MM.1S (cell line): Measurements from ENCODE around the gene SECTM1.

Experiments used
- DNase-seq: peaks from one replicate; pipeline ENCODE4 v3.0.0-alpha.2; 2015
- H2AFZ ChIP-seq: fragments of 300-600 bp; sonication (generic); 2 replicates; pipeline ENCODE4 v1.6.0; 2016; ENCODE audit warnings: antibody characterized with exemption, low read length
- H3F3A ChIP-seq: fragments of 300-600 bp; sonication (generic); 2 replicates; pipeline ENCODE4 v1.6.1; 2016; ENCODE audit warnings: mild to moderate bottlenecking, antibody characterized with exemption, low read length, moderate library complexity, mixed read lengths; ENCODE audit not compliant: insufficient read depth
- H3K27ac ChIP-seq: fragments of 300-600 bp; sonication (generic); 2 replicates; pipeline ENCODE4 v1.5.1; 2016; ENCODE audit warnings: mild to moderate bottlenecking, low read length
- H3K27me3 ChIP-seq: fragments of 300-600 bp; sonication (generic); replicated peaks from 2 replicates; pipeline ENCODE4 v1.6.0; 2016; ENCODE audit warnings: low read length; ENCODE audit not compliant: insufficient read depth
- H3K36me3 ChIP-seq: fragments of 300-600 bp; sonication (generic); replicated peaks from 2 replicates; pipeline ENCODE4 v1.6.1; 2016; ENCODE audit warnings: mild to moderate bottlenecking, low read length, mixed read lengths; ENCODE audit not compliant: insufficient read depth
- H3K4me1 ChIP-seq: fragments of 300-600 bp; sonication (generic); 2 replicates; pipeline ENCODE4 v1.6.1; 2016; ENCODE audit warnings: low read length, mixed read lengths
- H3K4me2 ChIP-seq: fragments of 300-600 bp; sonication (generic); 2 replicates; pipeline ENCODE4 v1.6.0; 2016; ENCODE audit warnings: low read depth, low read length
- H3K4me3 ChIP-seq: fragments of 300-600 bp; sonication (generic); 2 replicates; pipeline ENCODE4 v1.5.1; 2016; ENCODE audit warnings: low read length, mixed read lengths
- H3K79me2 ChIP-seq: fragments of 300-600 bp; sonication (generic); 2 replicates; pipeline ENCODE4 v1.6.1; 2016; ENCODE audit warnings: mixed run types, low read length, mixed read lengths
- H3K9ac ChIP-seq: fragments of 300-600 bp; sonication (generic); 2 replicates; pipeline ENCODE4 v1.6.1; 2016; ENCODE audit warnings: low read length, mixed read lengths
- H3K9me2 ChIP-seq: fragments of 300-600 bp; sonication (generic); replicated peaks from 2 replicates; pipeline ENCODE4 v1.6.1; 2016; ENCODE audit warnings: mild to moderate bottlenecking, low read length, mixed read lengths; ENCODE audit not compliant: insufficient read depth
- H3K9me3 ChIP-seq: fragments of 300-600 bp; sonication (generic); replicated peaks from 2 replicates; pipeline ENCODE4 v1.6.1; 2016; ENCODE audit warnings: mild to moderate bottlenecking, low read length, mixed read lengths; ENCODE audit not compliant: insufficient read depth
- H4K20me1 ChIP-seq: fragments of 300-600 bp; sonication (generic); 2 replicates; pipeline ENCODE4 v1.6.1; 2016; ENCODE audit warnings: mild to moderate bottlenecking, low read length, moderate library complexity, mixed read lengths; ENCODE audit not compliant: insufficient read depth
- CTCF ChIP-seq: fragments of 300-600 bp; sonication (generic); IDR thresholded peaks from 2 replicates; pipeline ENCODE4 v1.5.1; 2016; ENCODE audit warnings: antibody characterized with exemption, low read length, mixed read lengths
- EZH2 ChIP-seq: fragments of 300-600 bp; sonication (generic); optimal IDR thresholded peaks from 2 replicates; pipeline ENCODE3; 2017; ENCODE audit warnings: low read depth, mild to moderate bottlenecking, antibody characterized with exemption, low read length, mixed read lengths
- EZH2phosphoT487 ChIP-seq: fragments of 300-600 bp; sonication (generic); IDR thresholded peaks from 2 replicates; pipeline ENCODE4 v1.6.1; 2018; ENCODE audit warnings: antibody characterized with exemption, low read length

Gene SECTM1

GRCh38 chr17:82320956-82321927, 12.3 kb downstream of the SECTM1 start:
- H3K36me3 ChIP-seq: no peaks in the 10 kb centered on the region
- peaks cover 7% of the 10 kb centered on the region for H3K27me3 ChIP-seq
- peaks cover 2% of the 10 kb centered on the region; the same call in 1 of the 2 replicates for H3F3A ChIP-seq
- H3K27ac ChIP-seq: no peak overlapping the region
- TF ChIP-seq CTCF: peak; percentile 68
- TF ChIP-seq EZH2: no peak
- TF ChIP-seq EZH2phosphoT487: no peak
- H3K9me3 ChIP-seq: no peaks in the 10 kb centered on the region
- DNase-seq: no peak
- no peaks in the 10 kb centered on the region for H3K79me2 ChIP-seq
- H3K4me1 ChIP-seq: no peaks in the 10 kb centered on the region
- H3K4me2 ChIP-seq: no peak overlapping the region
- H2AFZ ChIP-seq: no peak overlapping the region
- H3K9ac ChIP-seq: no peak overlapping the region
- H4K20me1 ChIP-seq: no peaks in the 10 kb centered on the region
- H3K9me2 ChIP-seq: no peaks in the 10 kb centered on the region
- H3K4me3 ChIP-seq: no peak overlapping the region

- no peak overlapping the region for H3K27ac ChIP-seq
- no peak for TF ChIP-seq EZH2phosphoT487
- no peak for TF ChIP-seq CTCF
- TF ChIP-seq EZH2: no peak
- no peaks in the 10 kb centered on the region for H3K79me2 ChIP-seq
- no peak overlapping the region for H3K4me3 ChIP-seq
- peaks cover 2% of the 10 kb centered on the region; the same call in 1 of the 2 replicates for H3F3A ChIP-seq
- H3K9me2 ChIP-seq: no peaks in the 10 kb centered on the region
- H3K36me3 ChIP-seq: no peaks in the 10 kb centered on the region
- peaks cover 16% of the 10 kb centered on the region for H3K27me3 ChIP-seq
- H3K9ac ChIP-seq: no peak overlapping the region
- H3K9me3 ChIP-seq: no peaks in the 10 kb centered on the region
- no peaks in the 10 kb centered on the region for H4K20me1 ChIP-seq
- H3K4me1 ChIP-seq: peaks cover 8% of the 10 kb centered on the region
- H3K4me2 ChIP-seq: no peak overlapping the region
- no peak for DNase-seq
- no peak overlapping the region for H2AFZ ChIP-seq
These were observed 13.3 kb downstream of the SECTM1 start for GRCh38 chr17:82320140-82320840.

- Histone ChIP-seq H3K9ac (no peak overlapping the region), H3K36me3 (no peaks in the 10 kb centered on the region), H3K9me3 (no peaks in the 10 kb centered on the region), H3K79me2 (no peaks in the 10 kb centered on the region), H2AFZ (no peak overlapping the region), H3K27ac (no peak overlapping the region), H3K4me2 (no peak overlapping the region), H3K27me3 (peaks cover 16% of the 10 kb centered on the region), H4K20me1 (no peaks in the 10 kb centered on the region), H3K4me1 (peaks cover 8% of the 10 kb centered on the region), H3K9me2 (no peaks in the 10 kb centered on the region), H3K4me3 (no peak overlapping the region), H3F3A (peaks cover 2% of the 10 kb centered on the region; the same call in 1 of the 2 replicates)
- DNase-seq: no peak
- TF ChIP-seq EZH2 (no peak), CTCF (no peak), EZH2phosphoT487 (no peak)
These were observed 13.9 kb downstream of the SECTM1 start for GRCh38 chr17:82319619-82320062.
